HG02840 (cell line): ENCODE results near the gene TNXB.

Experiments
- ATAC-seq: cut with Tn5 transposase; IDR thresholded peaks from one replicate; pipeline ENCODE4 v1.9.1; 2021; ENCODE audit warnings: mild to moderate bottlenecking, moderate library complexity, moderate number of reproducible peaks; ENCODE audit not compliant: unreplicated experiment, low FRiP score

Gene TNXB

GRCh38 chr6:32087574-32088486 is 21.3 kb downstream of the TNXB start:
- ATAC-seq, result no peak

GRCh38 chr6:32086661-32087573 is 22.2 kb downstream of the TNXB start:
- ATAC-seq, result no peak

- ATAC-seq, result no peak
Observed at GRCh38 chr6:32085759-32086459, 23.2 kb downstream of the TNXB start.

- ATAC-seq, result no peak
Observed at GRCh38 chr6:32084780-32085179, 24.4 kb downstream of the TNXB start.

GRCh38 chr6:32083812-32084768 is 25.0 kb downstream of the TNXB start:
- no peak for ATAC-seq

GRCh38 chr6:32082935-32083334 is 26.2 kb downstream of the TNXB start:
- ATAC-seq, result no peak

GRCh38 chr6:32082478-32082877 is 26.7 kb downstream of the TNXB start:
- no peak for ATAC-seq

GRCh38 chr6:32081168-32081990 is 27.8 kb downstream of the TNXB start:
- ATAC-seq, result no peak

- ATAC-seq, result no peak
Observed at GRCh38 chr6:32079566-32080290, 29.4 kb downstream of the TNXB start.

- no peak for ATAC-seq
Observed at GRCh38 chr6:32076321-32076809, 32.8 kb downstream of the TNXB start.

- ATAC-seq, result no peak
Observed at GRCh38 chr6:32075781-32076180, 33.4 kb downstream of the TNXB start.

- ATAC-seq, result no peak
Observed at GRCh38 chr6:32074996-32075532, 34.1 kb downstream of the TNXB start.

- ATAC-seq, result no peak
Observed at GRCh38 chr6:32073613-32074012, 35.5 kb downstream of the TNXB start.

GRCh38 chr6:32073101-32073500 is 36.0 kb downstream of the TNXB start:
- ATAC-seq, result no peak

GRCh38 chr6:32070814-32071543 is 38.2 kb downstream of the TNXB start:
- no peak for ATAC-seq

- ATAC-seq, result no peak
Observed at GRCh38 chr6:32069878-32070515, 39.1 kb downstream of the TNXB start.
